Epithelial cell of proximal tubule (primary cell): Measurements from ENCODE around the gene ASB4. TPM values are rescaled to one million over a fixed set of nuclear protein-coding genes. Genes with fewer than 3 reads are reported as not detected.

Experiments
- DNase-seq: peaks from one replicate; pipeline ENCODE4 v3.0.0-alpha.2; 2011; ENCODE audit warnings: low read depth
- H3K4me3 ChIP-seq: 2 replicates; pipeline ENCODE4 v1.5.1; 2011; ENCODE audit warnings: low read depth, mild to moderate bottlenecking, low read length
- CTCF ChIP-seq: conservative IDR thresholded peaks from 2 replicates; pipeline ENCODE4 v1.5.1; 2012; ENCODE audit warnings: low read depth, mild to moderate bottlenecking, low read length
- total RNA-seq: library from RNA; depleted of rRNA; stranded (reverse); fragments of >200 nt; gene quantifications from 2 replicates; pipeline ENCODE4 v1.2.3, GENCODE V29; 2015

The ASB4 gene
- total RNA-seq, 1 donor from 2014 or later: 0.17 TPM

- no peak for DNase-seq
- no peak overlapping the region for H3K4me3 ChIP-seq
- TF ChIP-seq CTCF: no peak
These were observed 49.9 kb downstream of the ASB4 start for GRCh38 chr7:95535662-95536061.

GRCh38 chr7:95536656-95537311 is 51.0 kb downstream of the ASB4 start:
- no peak for TF ChIP-seq CTCF
- no peak overlapping the region for H3K4me3 ChIP-seq
- DNase-seq: no peak

- no peak for DNase-seq
- no peak for TF ChIP-seq CTCF
- H3K4me3 ChIP-seq: no peak overlapping the region
These were observed 51.7 kb downstream of the ASB4 start for GRCh38 chr7:95537468-95537867.

- DNase-seq: no peak
- TF ChIP-seq CTCF: no peak
- H3K4me3 ChIP-seq: no peak overlapping the region
These were observed 53.7 kb downstream of the ASB4 start for GRCh38 chr7:95539426-95539825.

GRCh38 chr7:95540366-95540765 is 54.6 kb downstream of the ASB4 start:
- no peak overlapping the region for H3K4me3 ChIP-seq
- no peak for DNase-seq
- TF ChIP-seq CTCF: no peak

GRCh38 chr7:95543312-95543711 is 57.6 kb downstream of the ASB4 start:
- H3K4me3 ChIP-seq: no peak overlapping the region
- no peak for DNase-seq
- TF ChIP-seq CTCF: no peak

- no peak for DNase-seq
- H3K4me3 ChIP-seq: no peak overlapping the region
- no peak for TF ChIP-seq CTCF
These were observed 58.4 kb downstream of the ASB4 start for GRCh38 chr7:95544171-95544570.
